Stimulated activated CD8-positive, alpha-beta memory T cell treated with anti-CD3 and anti-CD28 coated beads, Interleukin-12 subunit alpha, Interleukin-12 subunit beta, amount 100 ng/mL, for 24 hours (primary cell): ENCODE results near the gene C10orf143.

Source experiments
- DNase-seq: peaks from one replicate; pipeline ENCODE4 v3.0.0-alpha.2; 2020; ENCODE audit errors: extremely low read depth

Gene C10orf143

GRCh38 chr10:130016095-130016494 is 94.5 kb downstream of the C10orf143 start:
- no peak for DNase-seq

DNA sequence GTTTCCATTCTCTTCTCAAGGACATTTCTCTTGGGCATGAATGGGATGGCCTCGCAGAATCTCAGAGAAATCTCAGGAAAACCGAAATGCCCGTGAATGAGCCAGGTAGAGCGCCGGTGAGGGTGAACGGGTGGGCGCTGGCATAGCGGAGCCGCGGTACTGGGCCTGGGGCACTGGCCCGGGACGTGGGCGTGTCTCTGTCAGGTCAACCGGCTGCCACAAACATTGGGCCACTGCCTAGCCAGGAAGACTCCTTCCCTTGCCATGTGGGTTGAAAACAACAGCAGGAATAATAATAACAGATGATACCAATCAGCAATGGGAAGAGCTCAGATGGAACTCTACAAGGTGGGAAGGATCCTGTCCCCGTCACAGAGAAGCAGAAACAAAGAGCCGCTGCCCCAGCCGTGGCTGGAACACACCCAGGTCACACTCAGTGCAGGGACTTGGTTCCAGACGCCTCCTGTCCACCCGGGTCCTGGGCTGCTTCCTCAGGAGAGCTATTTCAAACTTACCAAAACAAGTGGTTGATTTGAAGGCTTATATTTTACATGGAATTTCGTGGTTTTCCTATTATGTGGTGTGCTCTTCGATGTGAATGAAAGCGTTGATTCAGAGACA is 95.4 kb downstream of the C10orf143 start:
- DNase-seq = no peak

GRCh38 chr10:130014263-130015074 is 96.2 kb downstream of the C10orf143 start:
- DNase-seq = no peak
